MM.1S (cell line): Measurements from ENCODE around the gene KLHDC8A.

Experiments
- DNase-seq: peaks from one replicate; pipeline ENCODE4 v3.0.0-alpha.2; 2015
- H2AFZ ChIP-seq: fragments of 300-600 bp; sonication (generic); 2 replicates; pipeline ENCODE4 v1.6.0; 2016; ENCODE audit warnings: antibody characterized with exemption, low read length
- H3F3A ChIP-seq: fragments of 300-600 bp; sonication (generic); 2 replicates; pipeline ENCODE4 v1.6.1; 2016; ENCODE audit warnings: mild to moderate bottlenecking, antibody characterized with exemption, low read length, moderate library complexity, mixed read lengths; ENCODE audit not compliant: insufficient read depth
- H3K27ac ChIP-seq: fragments of 300-600 bp; sonication (generic); 2 replicates; pipeline ENCODE4 v1.5.1; 2016; ENCODE audit warnings: mild to moderate bottlenecking, low read length
- H3K27me3 ChIP-seq: fragments of 300-600 bp; sonication (generic); replicated peaks from 2 replicates; pipeline ENCODE4 v1.6.0; 2016; ENCODE audit warnings: low read length; ENCODE audit not compliant: insufficient read depth
- H3K36me3 ChIP-seq: fragments of 300-600 bp; sonication (generic); replicated peaks from 2 replicates; pipeline ENCODE4 v1.6.1; 2016; ENCODE audit warnings: mild to moderate bottlenecking, low read length, mixed read lengths; ENCODE audit not compliant: insufficient read depth
- H3K4me1 ChIP-seq: fragments of 300-600 bp; sonication (generic); 2 replicates; pipeline ENCODE4 v1.6.1; 2016; ENCODE audit warnings: low read length, mixed read lengths
- H3K4me2 ChIP-seq: fragments of 300-600 bp; sonication (generic); 2 replicates; pipeline ENCODE4 v1.6.0; 2016; ENCODE audit warnings: low read depth, low read length
- H3K4me3 ChIP-seq: fragments of 300-600 bp; sonication (generic); 2 replicates; pipeline ENCODE4 v1.5.1; 2016; ENCODE audit warnings: low read length, mixed read lengths
- H3K79me2 ChIP-seq: fragments of 300-600 bp; sonication (generic); 2 replicates; pipeline ENCODE4 v1.6.1; 2016; ENCODE audit warnings: mixed run types, low read length, mixed read lengths
- H3K9ac ChIP-seq: fragments of 300-600 bp; sonication (generic); 2 replicates; pipeline ENCODE4 v1.6.1; 2016; ENCODE audit warnings: low read length, mixed read lengths
- H3K9me2 ChIP-seq: fragments of 300-600 bp; sonication (generic); replicated peaks from 2 replicates; pipeline ENCODE4 v1.6.1; 2016; ENCODE audit warnings: mild to moderate bottlenecking, low read length, mixed read lengths; ENCODE audit not compliant: insufficient read depth
- H3K9me3 ChIP-seq: fragments of 300-600 bp; sonication (generic); replicated peaks from 2 replicates; pipeline ENCODE4 v1.6.1; 2016; ENCODE audit warnings: mild to moderate bottlenecking, low read length, mixed read lengths; ENCODE audit not compliant: insufficient read depth
- H4K20me1 ChIP-seq: fragments of 300-600 bp; sonication (generic); 2 replicates; pipeline ENCODE4 v1.6.1; 2016; ENCODE audit warnings: mild to moderate bottlenecking, low read length, moderate library complexity, mixed read lengths; ENCODE audit not compliant: insufficient read depth
- EZH2 ChIP-seq: fragments of 300-600 bp; sonication (generic); optimal IDR thresholded peaks from 2 replicates; pipeline ENCODE3; 2017; ENCODE audit warnings: low read depth, mild to moderate bottlenecking, antibody characterized with exemption, low read length, mixed read lengths
- EZH2phosphoT487 ChIP-seq: fragments of 300-600 bp; sonication (generic); IDR thresholded peaks from 2 replicates; pipeline ENCODE4 v1.6.1; 2018; ENCODE audit warnings: antibody characterized with exemption, low read length
- TF ChIP-seq, protein P1 (sequence below): fragments of 300-600 bp; sonication (generic); IDR thresholded peaks from 2 replicates; pipeline ENCODE4 v1.5.1; 2016; ENCODE audit warnings: antibody characterized with exemption, low read length, mixed read lengths

KLHDC8A gene

DNA sequence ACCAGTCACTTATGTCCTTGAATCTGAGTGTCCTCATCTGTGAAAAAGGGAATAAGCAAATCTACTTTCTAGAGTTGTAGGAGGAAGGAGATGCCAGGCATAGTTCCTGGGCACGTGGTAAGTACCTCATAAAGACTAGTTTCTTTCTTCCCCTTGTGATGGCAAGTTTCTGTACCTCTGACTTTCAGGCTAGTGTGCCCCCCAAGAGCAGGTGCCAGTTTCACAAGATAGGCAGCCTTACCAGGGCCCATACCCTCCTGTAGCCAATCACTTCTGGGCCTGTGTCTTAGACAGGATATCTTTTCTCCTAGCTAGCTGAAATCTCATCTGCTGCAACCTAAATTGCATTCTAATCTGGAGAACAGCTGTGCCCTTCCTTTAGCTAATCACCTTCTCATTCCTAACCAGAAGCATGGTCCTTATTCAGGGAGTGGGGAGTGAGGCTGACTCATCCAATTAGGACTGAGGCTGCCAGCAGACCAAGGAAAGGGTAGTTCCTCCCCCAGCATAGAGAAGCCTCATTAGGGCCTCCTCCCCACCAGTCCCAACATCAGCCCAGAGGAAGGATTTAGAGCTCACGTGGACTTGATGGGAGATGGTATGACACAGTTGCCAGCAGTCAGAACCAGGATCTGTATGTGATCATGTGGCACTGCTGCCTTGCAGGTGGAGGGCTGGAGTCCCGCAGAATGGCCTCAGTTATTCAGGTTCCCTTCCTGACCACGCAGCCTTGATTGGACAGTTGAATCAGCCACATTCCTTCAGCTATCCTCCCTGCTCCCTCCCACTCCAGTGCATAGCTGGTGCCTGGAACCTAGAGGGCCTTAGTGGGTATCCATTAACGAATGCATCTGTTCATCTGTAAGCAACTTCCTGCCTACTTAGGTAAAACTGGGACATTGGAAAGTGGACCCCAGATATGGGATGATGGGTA, 7.9 kb downstream of the KLHDC8A start:
- DNase-seq, result peak; percentile 81
- H3K36me3 ChIP-seq, result no peaks in the 10 kb centered on the region
- no peaks in the 10 kb centered on the region for H3K9me2 ChIP-seq
- H2AFZ ChIP-seq, result peak overlapping the region; percentile 27
- H3F3A ChIP-seq, result peaks cover 24% of the 10 kb centered on the region
- peaks cover 32% of the 10 kb centered on the region for H3K4me1 ChIP-seq
- H3K27ac ChIP-seq, result peak overlapping the region; percentile 85
- H3K9ac ChIP-seq, result peak overlapping the region; percentile 25
- 0 out of 2 replicates have a peak, but pooled peaks cover 4% of the 10 kb centered on the region for H3K27me3 ChIP-seq
- H4K20me1 ChIP-seq, result no peaks in the 10 kb centered on the region
- peak overlapping the region; percentile 58 for H3K4me2 ChIP-seq
- no peaks in the 10 kb centered on the region for H3K79me2 ChIP-seq
- H3K9me3 ChIP-seq, result no peaks in the 10 kb centered on the region
- TF ChIP-seq, protein P1, sequence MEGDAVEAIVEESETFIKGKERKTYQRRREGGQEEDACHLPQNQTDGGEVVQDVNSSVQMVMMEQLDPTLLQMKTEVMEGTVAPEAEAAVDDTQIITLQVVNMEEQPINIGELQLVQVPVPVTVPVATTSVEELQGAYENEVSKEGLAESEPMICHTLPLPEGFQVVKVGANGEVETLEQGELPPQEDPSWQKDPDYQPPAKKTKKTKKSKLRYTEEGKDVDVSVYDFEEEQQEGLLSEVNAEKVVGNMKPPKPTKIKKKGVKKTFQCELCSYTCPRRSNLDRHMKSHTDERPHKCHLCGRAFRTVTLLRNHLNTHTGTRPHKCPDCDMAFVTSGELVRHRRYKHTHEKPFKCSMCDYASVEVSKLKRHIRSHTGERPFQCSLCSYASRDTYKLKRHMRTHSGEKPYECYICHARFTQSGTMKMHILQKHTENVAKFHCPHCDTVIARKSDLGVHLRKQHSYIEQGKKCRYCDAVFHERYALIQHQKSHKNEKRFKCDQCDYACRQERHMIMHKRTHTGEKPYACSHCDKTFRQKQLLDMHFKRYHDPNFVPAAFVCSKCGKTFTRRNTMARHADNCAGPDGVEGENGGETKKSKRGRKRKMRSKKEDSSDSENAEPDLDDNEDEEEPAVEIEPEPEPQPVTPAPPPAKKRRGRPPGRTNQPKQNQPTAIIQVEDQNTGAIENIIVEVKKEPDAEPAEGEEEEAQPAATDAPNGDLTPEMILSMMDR, result no peak
- no peak for TF ChIP-seq EZH2
- no peak for TF ChIP-seq EZH2phosphoT487
- H3K4me3 ChIP-seq, result no peak overlapping the region

DNA sequence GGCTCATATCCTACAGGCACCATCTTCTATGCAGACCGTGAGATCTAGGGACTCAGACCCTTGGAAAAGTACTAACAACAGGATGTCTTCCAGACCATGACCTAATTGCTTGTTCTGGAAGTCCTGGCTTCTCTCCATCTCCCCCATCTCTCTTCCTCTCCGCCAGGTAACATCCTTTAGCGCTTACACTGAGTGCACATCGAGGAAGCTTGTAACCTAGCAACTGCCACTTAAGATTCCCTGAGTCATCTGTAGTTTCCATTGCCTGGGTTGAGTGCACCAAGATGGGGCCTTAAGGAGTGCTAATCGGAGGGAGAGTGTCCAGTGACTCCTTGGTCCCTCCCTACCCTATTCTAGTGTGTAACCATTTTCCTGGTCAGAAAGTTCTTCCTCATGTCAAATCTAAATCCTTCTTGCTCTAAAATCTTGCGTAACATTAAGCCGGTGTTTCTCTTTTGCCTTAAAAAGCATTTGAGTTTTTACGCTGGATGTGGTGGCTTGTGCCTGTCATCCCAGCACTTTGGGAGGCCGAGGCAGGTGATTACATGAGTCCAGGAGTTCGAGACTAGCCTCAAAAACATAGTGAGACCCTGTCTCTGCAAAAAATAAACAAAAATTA, 9.7 kb downstream of the KLHDC8A start:
- TF ChIP-seq EZH2, result no peak
- TF ChIP-seq, protein P1, result no peak
- no peak for TF ChIP-seq EZH2phosphoT487
- H3K4me3 ChIP-seq, result no peak overlapping the region
- no peaks in the 10 kb centered on the region for H3K9me3 ChIP-seq
- no peaks in the 10 kb centered on the region for H3K36me3 ChIP-seq
- H4K20me1 ChIP-seq, result no peaks in the 10 kb centered on the region
- H3K4me1 ChIP-seq, result peaks cover 32% of the 10 kb centered on the region
- H2AFZ ChIP-seq, result no peak overlapping the region
- peaks cover 24% of the 10 kb centered on the region for H3F3A ChIP-seq
- H3K27me3 ChIP-seq, result 0 out of 2 replicates have a peak, but pooled peaks cover 4% of the 10 kb centered on the region
- no peak for DNase-seq
- no peaks in the 10 kb centered on the region for H3K9me2 ChIP-seq
- H3K79me2 ChIP-seq, result no peaks in the 10 kb centered on the region
- no peak overlapping the region for H3K9ac ChIP-seq
- no peak overlapping the region for H3K27ac ChIP-seq
- H3K4me2 ChIP-seq, result no peak overlapping the region

- TF ChIP-seq EZH2phosphoT487 (no peak), EZH2 (no peak)
- TF ChIP-seq, protein P1, result no peak
- Histone ChIP-seq H3K9me2 (no peaks in the 10 kb centered on the region), H3K27me3 (0 out of 2 replicates have a peak, but pooled peaks cover 4% of the 10 kb centered on the region)
These were observed 11.0 kb downstream of the KLHDC8A start for GRCh38 chr1:205345761-205346160.

More at GRCh38 chr1:205345761-205346160, 11.0 kb downstream of the KLHDC8A start:
- Histone ChIP-seq H3K4me3 (no peak overlapping the region), H3K9ac (no peak overlapping the region), H3K4me2 (no peak overlapping the region), H3K36me3 (no peaks in the 10 kb centered on the region), H3K4me1 (peaks cover 39% of the 10 kb centered on the region), H2AFZ (no peak overlapping the region), H3F3A (peaks cover 24% of the 10 kb centered on the region), H3K27ac (no peak overlapping the region), H3K79me2 (no peaks in the 10 kb centered on the region), H4K20me1 (no peaks in the 10 kb centered on the region), H3K9me3 (no peaks in the 10 kb centered on the region)
- DNase-seq, result no peak
